Neural progenitor cell (in vitro differentiated cells): ENCODE data around the gene BOD1L1. TPM values are rescaled to one million over a fixed set of nuclear protein-coding genes. Genes with fewer than 3 reads are reported as not detected.

ENCODE experiments used
- DNase-seq: peaks from one replicate; pipeline ENCODE4 v3.0.0-alpha.2; 2016; ENCODE audit warnings: low spot score
- H2AFZ ChIP-seq: fragments of 200-600 bp; sonication (generic); replicated peaks from 2 replicates; pipeline ENCODE4 v1.6.1; 2016; ENCODE audit warnings: antibody characterized with exemption
- H3F3A ChIP-seq: fragments of 200-600 bp; sonication (generic); 2 replicates; pipeline ENCODE4 v1.6.1; 2016; ENCODE audit warnings: antibody characterized with exemption, low read depth
- H3K27ac ChIP-seq: fragments of 200-600 bp; sonication (generic); 2 replicates; pipeline ENCODE4 v1.5.1; 2016; ENCODE audit warnings: mild to moderate bottlenecking
- H3K27me3 ChIP-seq: fragments of 200-600 bp; sonication (generic); 2 replicates; pipeline ENCODE4 v1.6.1; 2016; ENCODE audit warnings: mild to moderate bottlenecking, moderate library complexity
- H3K36me3 ChIP-seq: fragments of 200-600 bp; sonication (generic); 2 replicates; pipeline ENCODE4 v1.5.1; 2016
- H3K4me1 ChIP-seq: fragments of 200-600 bp; sonication (generic); 2 replicates; pipeline ENCODE4 v1.6.1; 2016; ENCODE audit warnings: mixed run types
- H3K4me2 ChIP-seq: fragments of 200-600 bp; sonication (generic); 2 replicates; pipeline ENCODE4 v1.6.1; 2016
- H3K4me3 ChIP-seq: fragments of 200-600 bp; sonication (generic); 2 replicates; pipeline ENCODE4 v1.5.1; 2016
- H3K79me2 ChIP-seq: fragments of 200-600 bp; sonication (generic); 2 replicates; pipeline ENCODE4 v1.6.1; 2016; ENCODE audit warnings: low read depth
- H3K9ac ChIP-seq: fragments of 200-600 bp; sonication (generic); 2 replicates; pipeline ENCODE4 v1.6.1; 2016
- H3K9me3 ChIP-seq: fragments of 200-600 bp; sonication (generic); 2 replicates; pipeline ENCODE4 v1.5.1; 2016; ENCODE audit warnings: low read depth
- H4K20me1 ChIP-seq: fragments of 200-600 bp; sonication (generic); 2 replicates; pipeline ENCODE4 v1.6.1; 2016; ENCODE audit warnings: low read depth
- H3K27ac Mint-ChIP-seq: 3 replicates; pipeline ENCODE4 v1.8.0; 2021; ENCODE audit warnings: mixed read lengths
- H3K27me3 Mint-ChIP-seq: 2 replicates; pipeline ENCODE4 v1.8.0; 2022; ENCODE audit warnings: low read depth, mild to moderate bottlenecking, inconsistent platforms, moderate library complexity, mixed read lengths; ENCODE audit not compliant: insufficient read depth
- H3K36me3 Mint-ChIP-seq: 3 replicates; pipeline ENCODE4 v1.8.0; 2021; ENCODE audit warnings: mixed read lengths
- H3K4me1 Mint-ChIP-seq: 3 replicates; pipeline ENCODE4 v1.8.0; 2021; ENCODE audit warnings: mixed read lengths
- H3K4me3 Mint-ChIP-seq: 3 replicates; pipeline ENCODE4 v1.8.0; 2021; ENCODE audit warnings: mild to moderate bottlenecking, moderate library complexity, mixed read lengths
- H3K9me3 Mint-ChIP-seq: 3 replicates; pipeline ENCODE4 v1.8.0; 2020; ENCODE audit warnings: mixed read lengths
- CTCF ChIP-seq: fragments of 200-600 bp; sonication (generic); IDR thresholded peaks from 2 replicates; pipeline ENCODE4 v1.5.1; 2017; ENCODE audit warnings: antibody characterized with exemption, mild to moderate bottlenecking
- EZH2 ChIP-seq: fragments of 200-600 bp; sonication (generic); IDR thresholded peaks from 2 replicates; pipeline ENCODE4 v1.6.1; 2017; ENCODE audit warnings: antibody characterized with exemption, mild to moderate bottlenecking, moderate library complexity
- EZH2phosphoT487 ChIP-seq: fragments of 200-600 bp; sonication (generic); IDR thresholded peaks from 2 replicates; pipeline ENCODE4 v1.6.1; 2017; ENCODE audit warnings: antibody characterized with exemption
- total RNA-seq: library from RNA; depleted of rRNA; stranded (reverse); fragments of >200 nt; gene quantifications from 2 replicates; pipeline ENCODE4 v1.2.3, GENCODE V29; 2015; ENCODE audit warnings: low replicate concordance

BOD1L1 gene
- total RNA-seq, 1 donor from 2014 or later = 32.5 TPM

GRCh38 chr4:13645075-13645474 lies 17.6 kb upstream of the BOD1L1 start:
- H3K27me3 ChIP-seq = no peaks in the 10 kb centered on the region
- no peak for DNase-seq
- H3K36me3 ChIP-seq = no peaks in the 10 kb centered on the region
- H3K4me1 Mint-ChIP-seq = peaks cover 5% of the 10 kb centered on the region
- no peak overlapping the region for H3K4me3 Mint-ChIP-seq
- no peak overlapping the region for H3K4me2 ChIP-seq
- H3K27me3 Mint-ChIP-seq = peaks cover 2% of the 10 kb centered on the region
- H3K27ac ChIP-seq = no peak overlapping the region
- no peak overlapping the region for H3K27ac Mint-ChIP-seq
- H3K9ac ChIP-seq = no peak overlapping the region
- no peak overlapping the region for H3K4me3 ChIP-seq
- TF ChIP-seq EZH2phosphoT487 (no peak), CTCF (peak; percentile 25)
- H3K36me3 Mint-ChIP-seq = no peaks in the 10 kb centered on the region
- H3K4me1 ChIP-seq = no peaks in the 10 kb centered on the region
- no peak overlapping the region for H2AFZ ChIP-seq
- no peaks in the 10 kb centered on the region for H3F3A ChIP-seq
- H3K9me3 Mint-ChIP-seq = no peaks in the 10 kb centered on the region
- H3K9me3 ChIP-seq = no peaks in the 10 kb centered on the region
- no peaks in the 10 kb centered on the region for H4K20me1 ChIP-seq
- no peaks in the 10 kb centered on the region for H3K79me2 ChIP-seq

- Histone ChIP-seq H3K4me2 (no peak overlapping the region), H3F3A (no peaks in the 10 kb centered on the region), H3K36me3 (no peaks in the 10 kb centered on the region), H3K79me2 (no peaks in the 10 kb centered on the region), H3K4me3 (no peak overlapping the region), H3K9ac (no peak overlapping the region), H3K27ac (no peak overlapping the region), H3K4me1 (no peaks in the 10 kb centered on the region), H4K20me1 (no peaks in the 10 kb centered on the region), H3K9me3 (no peaks in the 10 kb centered on the region), H2AFZ (no peak overlapping the region), H3K27me3 (no peaks in the 10 kb centered on the region)
- DNase-seq = no peak
- no peaks in the 10 kb centered on the region for H3K36me3 Mint-ChIP-seq
- H3K9me3 Mint-ChIP-seq = no peaks in the 10 kb centered on the region
- TF ChIP-seq EZH2phosphoT487 (no peak), EZH2 (no peak), CTCF (no peak)
- no peak overlapping the region for H3K4me3 Mint-ChIP-seq
- H3K4me1 Mint-ChIP-seq = peaks cover 6% of the 10 kb centered on the region
- H3K27ac Mint-ChIP-seq = no peak overlapping the region
- H3K27me3 Mint-ChIP-seq = peaks cover 2% of the 10 kb centered on the region
Measured at GRCh38 chr4:13642170-13642950, 14.8 kb upstream of the BOD1L1 start.

DNA sequence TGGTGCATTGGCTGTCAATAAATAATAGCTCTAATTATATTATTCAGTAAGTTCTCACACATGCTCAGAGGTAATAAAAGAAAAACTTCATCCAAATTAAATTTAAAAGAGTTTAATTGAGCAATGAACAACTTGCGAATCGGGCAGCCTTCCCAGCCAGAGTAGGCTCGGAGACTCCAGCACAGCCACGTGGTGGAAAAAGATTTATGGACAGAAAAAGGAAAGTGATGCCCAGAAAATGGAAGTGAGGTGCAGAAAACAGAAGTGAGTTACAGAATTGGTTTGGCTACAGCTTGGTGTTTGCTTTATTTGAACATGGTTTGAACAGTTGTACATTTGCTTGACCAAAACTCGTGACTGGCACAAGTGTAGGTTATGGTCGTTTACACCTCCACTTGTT lies 13.6 kb upstream of the BOD1L1 start:
- no peaks in the 10 kb centered on the region for H3F3A ChIP-seq
- TF ChIP-seq EZH2 (no peak), EZH2phosphoT487 (no peak), CTCF (no peak)
- no peak overlapping the region for H3K4me3 Mint-ChIP-seq
- no peak overlapping the region for H3K27ac Mint-ChIP-seq
- H3K9ac ChIP-seq = no peak overlapping the region
- no peaks in the 10 kb centered on the region for H3K27me3 ChIP-seq
- peaks cover 6% of the 10 kb centered on the region for H3K4me1 Mint-ChIP-seq
- H4K20me1 ChIP-seq = no peaks in the 10 kb centered on the region
- no peaks in the 10 kb centered on the region for H3K9me3 Mint-ChIP-seq
- no peaks in the 10 kb centered on the region for H3K4me1 ChIP-seq
- H3K79me2 ChIP-seq = no peaks in the 10 kb centered on the region
- no peak overlapping the region for H2AFZ ChIP-seq
- no peaks in the 10 kb centered on the region for H3K9me3 ChIP-seq
- no peaks in the 10 kb centered on the region for H3K36me3 Mint-ChIP-seq
- H3K36me3 ChIP-seq = no peaks in the 10 kb centered on the region
- no peak for DNase-seq
- H3K4me2 ChIP-seq = no peak overlapping the region
- no peak overlapping the region for H3K27ac ChIP-seq
- H3K4me3 ChIP-seq = no peak overlapping the region
- H3K27me3 Mint-ChIP-seq = peaks cover 2% of the 10 kb centered on the region
